Activated effector memory CD4-positive, alpha-beta T cell treated with anti-CD3 and anti-CD28 coated beads, Interleukin-2, amount 50 U/mL, for 16 hours (primary cell): Measurements from ENCODE around the gene HTR1E.
"Not testable (repeated sequence)": the region's sequence is repeated elsewhere in the genome, so short reads cannot be mapped to it uniquely, and the experiment has no call there.

Experiments
- DNase-seq: peaks from one replicate; pipeline ENCODE4 v3.0.0-alpha.2; 2020

HTR1E gene

GRCh38 chr6:86978251-86978650 is 40.9 kb downstream of the HTR1E start:
- no peak for DNase-seq

DNA sequence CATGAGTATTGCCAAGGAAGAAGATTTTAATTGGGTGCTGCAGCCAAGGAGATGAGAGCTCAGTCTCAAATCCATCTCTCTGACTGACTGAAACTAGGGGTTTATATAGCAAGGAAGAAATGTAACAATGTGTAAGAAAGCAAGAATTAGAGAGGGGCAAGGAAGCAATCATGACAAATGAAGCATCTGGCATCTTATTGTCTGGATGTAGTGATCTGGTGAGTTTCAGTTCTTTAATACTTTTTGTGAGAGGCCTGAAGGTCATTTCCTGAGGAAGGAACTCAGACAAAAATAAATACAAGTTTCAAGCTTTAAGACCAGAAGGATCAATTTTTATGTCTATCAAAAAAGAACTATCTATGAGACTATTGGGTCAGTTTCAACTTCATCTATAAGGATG is 64.2 kb downstream of the HTR1E start:
- DNase-seq: no peak

- not testable (repeated sequence) for DNase-seq
Observed at GRCh38 chr6:87002391-87002790, 65.1 kb downstream of the HTR1E start.

GRCh38 chr6:87006541-87006940 is 69.2 kb downstream of the HTR1E start:
- not testable (repeated sequence) for DNase-seq

DNA sequence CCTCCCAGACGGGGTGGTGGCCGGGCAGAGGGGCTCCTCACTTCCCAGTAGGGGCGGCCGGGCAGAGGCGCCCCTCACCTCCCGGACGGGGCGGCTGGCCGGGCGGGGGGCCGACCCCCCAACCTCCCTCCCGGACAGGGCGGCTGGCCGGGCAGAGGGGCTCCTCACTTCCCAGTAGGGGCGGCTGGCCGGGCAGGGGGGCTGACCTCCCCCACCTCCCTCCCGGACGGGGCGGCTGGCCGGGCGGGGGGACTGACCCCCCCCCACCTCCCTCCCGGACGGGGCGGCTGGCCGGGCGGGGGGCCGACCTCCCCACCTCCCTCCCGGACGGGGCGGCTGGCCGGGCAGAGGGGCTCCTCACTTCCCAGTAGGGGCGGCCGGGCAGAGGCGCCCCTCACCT is 72.3 kb downstream of the HTR1E start:
- not testable (repeated sequence) for DNase-seq

- no peak for DNase-seq
Observed at GRCh38 chr6:87012035-87012434, 74.7 kb downstream of the HTR1E start.

DNA sequence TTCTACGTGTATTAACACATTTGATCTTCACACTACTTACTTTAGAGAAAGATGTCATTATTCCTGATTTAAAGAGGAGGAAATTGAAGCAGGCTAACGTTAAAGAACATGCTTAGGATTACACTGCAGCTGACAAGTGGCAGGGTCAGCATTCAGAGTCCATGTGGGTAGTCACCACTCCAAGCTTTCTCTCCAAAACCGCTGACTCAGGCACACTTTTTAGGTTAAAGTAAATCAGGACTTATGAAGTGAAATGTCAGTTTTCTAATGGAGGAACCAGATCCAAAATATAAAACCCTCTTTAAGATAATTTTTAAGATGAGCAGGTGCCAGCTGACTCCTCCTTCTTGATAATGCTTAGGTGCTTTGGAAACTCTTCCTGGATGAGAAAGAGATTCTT is 75.4 kb downstream of the HTR1E start:
- no peak for DNase-seq

- DNase-seq: no peak
Observed at GRCh38 chr6:87016772-87017171, 79.4 kb downstream of the HTR1E start.

GRCh38 chr6:87027021-87027420 is 89.7 kb downstream of the HTR1E start:
- DNase-seq: no peak

GRCh38 chr6:87029711-87030314 is 92.5 kb downstream of the HTR1E start:
- DNase-seq: no peak

- no peak for DNase-seq
Observed at GRCh38 chr6:87040729-87041128, 103.4 kb downstream of the HTR1E start.

DNA sequence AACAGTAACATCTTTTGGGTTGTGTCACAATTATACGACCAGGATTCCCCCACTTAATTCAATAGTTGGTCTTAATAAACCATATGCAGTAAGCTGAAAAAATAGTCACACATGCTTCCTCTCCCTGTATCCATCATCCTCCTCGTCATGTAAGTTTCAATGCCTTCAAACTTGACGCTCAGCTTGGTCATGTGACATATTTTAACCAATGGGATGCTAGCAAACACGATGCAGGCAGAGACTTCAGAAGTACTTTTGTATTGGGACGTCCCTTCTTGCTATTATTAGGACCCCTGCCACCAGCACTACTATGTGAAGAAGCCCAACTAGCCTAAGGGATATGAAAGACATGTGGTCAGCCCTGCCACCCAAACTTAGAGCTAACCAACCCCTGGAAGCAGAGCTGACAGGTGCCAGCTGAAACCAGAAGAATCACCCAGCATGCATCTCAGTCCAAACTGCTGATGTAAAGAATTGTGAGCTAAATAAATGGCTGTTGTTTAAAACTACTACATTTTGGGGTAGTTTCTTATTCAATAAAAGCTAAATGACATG is 108.3 kb downstream of the HTR1E start:
- DNase-seq: no peak

DNA sequence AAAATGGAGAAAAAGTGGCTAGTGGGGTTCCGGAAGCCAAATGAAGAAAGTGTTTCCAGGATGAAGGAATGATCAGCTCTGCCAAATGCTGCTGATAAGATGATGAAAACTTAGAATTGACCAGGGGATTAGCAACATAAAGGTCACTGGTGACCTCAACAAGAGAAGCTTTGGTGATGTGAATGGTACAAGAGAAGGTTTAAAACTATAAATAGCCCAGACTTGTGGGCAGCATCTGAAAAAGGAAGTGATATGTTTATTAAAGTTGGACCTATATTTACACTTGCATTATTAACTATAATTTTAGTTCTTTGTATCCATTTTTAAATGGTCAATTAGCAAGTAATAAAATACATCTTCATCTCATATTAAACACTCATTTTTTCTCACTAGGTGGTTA is 112.5 kb downstream of the HTR1E start:
- DNase-seq: no peak

GRCh38 chr6:87053312-87053711 is 116.0 kb downstream of the HTR1E start:
- no peak for DNase-seq

GRCh38 chr6:87054143-87054833 is 117.0 kb downstream of the HTR1E start:
- no peak for DNase-seq

GRCh38 chr6:87059943-87060342 is 122.6 kb downstream of the HTR1E start:
- no peak for DNase-seq

DNA sequence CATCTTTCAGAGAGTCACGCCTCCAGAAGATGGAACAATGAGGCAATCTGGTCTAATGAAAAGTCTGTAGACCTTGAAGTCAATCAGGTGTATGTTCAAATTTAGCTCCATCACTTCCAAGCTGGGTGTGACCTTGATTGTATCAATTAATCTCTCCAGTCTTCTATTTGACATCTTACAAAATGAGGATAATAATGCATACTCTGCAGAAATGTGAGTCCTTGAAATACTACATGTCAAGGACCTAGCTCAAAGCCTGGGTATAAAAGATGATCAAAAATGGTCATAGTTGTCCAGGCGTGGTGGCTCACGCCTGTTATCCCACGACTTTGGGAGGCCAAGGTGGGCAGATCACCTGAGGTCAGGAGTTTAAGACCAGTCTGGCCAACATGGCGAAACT is 127.8 kb downstream of the HTR1E start:
- DNase-seq: no peak
